Measurements from ENCODE around the gene AUTS2.

Gene AUTS2

DNA sequence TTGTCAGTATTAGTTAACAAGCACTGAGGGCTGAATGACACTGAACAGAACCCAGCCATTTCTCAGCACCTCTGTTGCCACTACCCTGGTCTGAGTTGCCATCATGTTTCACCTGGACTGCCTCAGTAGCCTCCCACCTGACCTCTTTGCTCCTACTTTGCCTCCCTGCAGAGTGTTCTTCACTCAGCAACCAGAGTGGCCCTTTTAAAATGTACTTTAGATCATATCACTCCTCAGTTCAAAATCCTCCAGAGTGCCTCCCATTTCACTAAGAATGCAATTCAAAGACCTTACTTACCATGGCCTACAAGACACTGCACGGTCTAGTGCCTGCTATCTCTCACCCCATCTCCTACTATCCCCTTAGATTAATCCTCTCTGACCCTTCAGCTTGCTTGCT is 214.5 kb downstream of the AUTS2 start:
- H3K4me1 ChIP-seq (ENCODE audit: insufficient read depth, low read length, poor library complexity, severe bottlenecking) = peaks cover 24% of the 10 kb centered on the region
- H2AFZ ChIP-seq (ENCODE audit: low read length) = no peak overlapping the region
- no peak overlapping the region for H3K4me2 ChIP-seq (ENCODE audit: low read depth, low read length, poor library complexity, severe bottlenecking)
- no peaks in the 10 kb centered on the region for H3K36me3 ChIP-seq (ENCODE audit: insufficient read depth, low read length)
- H3K9ac ChIP-seq (ENCODE audit: low read depth, low read length, poor library complexity, severe bottlenecking) = no peak overlapping the region
- H3K4me3 ChIP-seq (ENCODE audit: low read length, poor library complexity, severe bottlenecking) = no peak overlapping the region
- H3K79me2 ChIP-seq (ENCODE audit: insufficient read depth, low read length) = peaks cover 46% of the 10 kb centered on the region
- no peaks in the 10 kb centered on the region for H3K9me2 ChIP-seq (replicated peaks; ENCODE audit: low read depth, low read length)
- no peaks in the 10 kb centered on the region for H3K27me3 ChIP-seq (ENCODE audit: insufficient read depth, low read length, poor library complexity, severe bottlenecking)
- no peaks in the 10 kb centered on the region for H3K9me3 ChIP-seq (ENCODE audit: insufficient read depth, low read depth, low read length)
- TF ChIP-seq EZH2phosphoT487 (IDR thresholded peaks at IDR 0.05; ENCODE audit: borderline replicate concordance) = no peak
- TF ChIP-seq, protein P1, sequence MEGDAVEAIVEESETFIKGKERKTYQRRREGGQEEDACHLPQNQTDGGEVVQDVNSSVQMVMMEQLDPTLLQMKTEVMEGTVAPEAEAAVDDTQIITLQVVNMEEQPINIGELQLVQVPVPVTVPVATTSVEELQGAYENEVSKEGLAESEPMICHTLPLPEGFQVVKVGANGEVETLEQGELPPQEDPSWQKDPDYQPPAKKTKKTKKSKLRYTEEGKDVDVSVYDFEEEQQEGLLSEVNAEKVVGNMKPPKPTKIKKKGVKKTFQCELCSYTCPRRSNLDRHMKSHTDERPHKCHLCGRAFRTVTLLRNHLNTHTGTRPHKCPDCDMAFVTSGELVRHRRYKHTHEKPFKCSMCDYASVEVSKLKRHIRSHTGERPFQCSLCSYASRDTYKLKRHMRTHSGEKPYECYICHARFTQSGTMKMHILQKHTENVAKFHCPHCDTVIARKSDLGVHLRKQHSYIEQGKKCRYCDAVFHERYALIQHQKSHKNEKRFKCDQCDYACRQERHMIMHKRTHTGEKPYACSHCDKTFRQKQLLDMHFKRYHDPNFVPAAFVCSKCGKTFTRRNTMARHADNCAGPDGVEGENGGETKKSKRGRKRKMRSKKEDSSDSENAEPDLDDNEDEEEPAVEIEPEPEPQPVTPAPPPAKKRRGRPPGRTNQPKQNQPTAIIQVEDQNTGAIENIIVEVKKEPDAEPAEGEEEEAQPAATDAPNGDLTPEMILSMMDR (conservative IDR thresholded peaks at IDR 0.05; ENCODE audit: low read length) = no peak
- peaks cover 5% of the 10 kb centered on the region for H4K20me1 ChIP-seq (ENCODE audit: insufficient read depth, low read length, poor library complexity, severe bottlenecking)
- H3F3A ChIP-seq (ENCODE audit: low read depth) = no peaks in the 10 kb centered on the region

DNA sequence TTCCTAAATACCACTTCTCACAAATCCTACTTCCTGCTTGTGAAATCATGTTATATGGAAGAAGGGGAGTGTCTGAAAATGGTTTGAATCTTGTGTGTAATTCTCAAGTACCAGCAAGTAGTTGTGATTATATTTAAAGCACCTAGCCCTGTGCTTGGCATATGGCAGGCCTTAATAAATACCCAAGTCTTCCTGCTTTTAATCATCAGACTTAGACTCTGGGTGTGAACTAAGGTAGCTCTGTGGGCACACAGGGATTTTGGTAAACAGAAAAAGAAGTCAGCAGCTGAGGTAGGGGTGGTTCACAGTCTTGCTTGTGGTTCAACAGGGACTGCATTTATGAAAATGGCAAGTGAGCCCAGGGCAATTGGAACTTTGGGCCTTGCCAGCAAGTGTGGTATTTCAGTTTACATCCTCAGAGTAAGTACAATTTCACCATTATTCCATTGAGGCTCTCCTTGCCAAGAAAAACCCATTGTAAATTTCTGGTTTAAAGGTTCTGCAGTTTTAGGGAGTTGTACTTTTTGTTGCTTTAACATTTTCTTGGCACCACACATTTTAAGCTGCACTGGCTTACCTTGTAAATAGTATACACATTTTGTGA is 215.5 kb downstream of the AUTS2 start:
- Histone ChIP-seq H3K4me3 (ENCODE audit: low read length, poor library complexity, severe bottlenecking) (no peak overlapping the region), H3K9me2 (replicated peaks; ENCODE audit: low read depth, low read length) (no peaks in the 10 kb centered on the region), H4K20me1 (ENCODE audit: insufficient read depth, low read length, poor library complexity, severe bottlenecking) (peaks cover 9% of the 10 kb centered on the region), H3K9me3 (ENCODE audit: insufficient read depth, low read depth, low read length) (no peaks in the 10 kb centered on the region), H3K27me3 (ENCODE audit: insufficient read depth, low read length, poor library complexity, severe bottlenecking) (no peaks in the 10 kb centered on the region), H3K4me1 (ENCODE audit: insufficient read depth, low read length, poor library complexity, severe bottlenecking) (peaks cover 29% of the 10 kb centered on the region), H3K36me3 (ENCODE audit: insufficient read depth, low read length) (no peaks in the 10 kb centered on the region), H3K4me2 (ENCODE audit: low read depth, low read length, poor library complexity, severe bottlenecking) (no peak overlapping the region), H2AFZ (ENCODE audit: low read length) (no peak overlapping the region), H3F3A (ENCODE audit: low read depth) (no peaks in the 10 kb centered on the region), H3K79me2 (ENCODE audit: insufficient read depth, low read length) (peaks cover 47% of the 10 kb centered on the region), H3K9ac (ENCODE audit: low read depth, low read length, poor library complexity, severe bottlenecking) (no peak overlapping the region)
- no peak for TF ChIP-seq EZH2phosphoT487 (IDR thresholded peaks at IDR 0.05; ENCODE audit: borderline replicate concordance)
- TF ChIP-seq, protein P1 (conservative IDR thresholded peaks at IDR 0.05; ENCODE audit: low read length) = no peak

DNA sequence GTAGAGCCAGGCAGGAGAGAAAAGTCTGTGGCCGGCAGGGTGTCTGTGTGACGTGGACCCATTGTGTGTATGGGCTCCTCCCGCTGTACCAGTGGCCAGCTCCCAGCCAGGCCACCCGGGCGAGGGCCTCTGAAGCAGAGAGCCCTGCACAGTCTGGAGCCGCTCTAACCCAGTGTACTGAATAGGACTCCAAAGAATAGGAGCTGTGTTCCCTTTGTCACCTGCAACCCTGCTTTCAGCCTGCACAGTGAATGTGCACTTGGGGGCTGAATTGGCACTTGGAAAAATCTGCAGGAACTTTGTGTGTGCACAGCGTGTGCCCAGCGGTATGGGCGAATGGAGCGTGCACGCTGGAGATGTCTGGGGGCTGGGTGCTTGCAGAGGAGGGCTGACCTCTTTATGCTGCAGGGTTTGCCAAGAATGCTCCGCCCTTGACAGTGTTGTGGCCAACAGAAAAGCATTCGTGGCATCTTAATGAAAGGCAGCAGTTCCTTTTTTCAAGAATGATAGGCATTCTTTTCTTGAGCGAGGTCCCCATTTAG is 216.2 kb downstream of the AUTS2 start:
- Histone ChIP-seq H3K9me3 (ENCODE audit: insufficient read depth, low read depth, low read length) (no peaks in the 10 kb centered on the region), H3K79me2 (ENCODE audit: insufficient read depth, low read length) (peaks cover 54% of the 10 kb centered on the region), H3K9me2 (replicated peaks; ENCODE audit: low read depth, low read length) (no peaks in the 10 kb centered on the region), H3K4me1 (ENCODE audit: insufficient read depth, low read length, poor library complexity, severe bottlenecking) (peaks cover 29% of the 10 kb centered on the region), H3K4me3 (ENCODE audit: low read length, poor library complexity, severe bottlenecking) (no peak overlapping the region), H3K27me3 (ENCODE audit: insufficient read depth, low read length, poor library complexity, severe bottlenecking) (no peaks in the 10 kb centered on the region), H2AFZ (ENCODE audit: low read length) (no peak overlapping the region), H3K4me2 (ENCODE audit: low read depth, low read length, poor library complexity, severe bottlenecking) (no peak overlapping the region), H3K9ac (ENCODE audit: low read depth, low read length, poor library complexity, severe bottlenecking) (no peak overlapping the region), H4K20me1 (ENCODE audit: insufficient read depth, low read length, poor library complexity, severe bottlenecking) (peaks cover 9% of the 10 kb centered on the region), H3K36me3 (ENCODE audit: insufficient read depth, low read length) (no peaks in the 10 kb centered on the region), H3F3A (ENCODE audit: low read depth) (no peaks in the 10 kb centered on the region)
- TF ChIP-seq, protein P1 (conservative IDR thresholded peaks at IDR 0.05; ENCODE audit: low read length) = no peak
- no peak for TF ChIP-seq EZH2phosphoT487 (IDR thresholded peaks at IDR 0.05; ENCODE audit: borderline replicate concordance)
